ENCODE data around the gene ABCA12.

Gene ABCA12

DNA sequence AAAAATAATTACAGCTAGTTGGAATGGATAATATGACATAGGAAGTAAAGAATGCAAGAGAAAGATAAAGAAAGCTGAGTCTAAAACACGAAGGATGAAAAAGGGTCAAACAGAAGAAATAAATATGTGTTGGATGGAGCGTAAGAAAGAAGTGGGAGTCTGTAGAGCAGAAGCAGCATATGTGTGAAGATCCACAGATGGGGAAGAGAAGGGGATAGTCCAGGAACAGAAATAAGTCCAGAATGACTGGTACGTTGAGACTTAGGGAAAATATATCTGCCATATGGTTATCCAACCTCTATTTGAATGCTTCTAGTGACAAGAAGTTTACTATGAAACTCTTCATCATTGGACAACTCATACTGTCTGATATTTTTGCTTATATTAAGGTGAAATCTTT is 18.0 kb downstream of the ABCA12 start:
- Histone ChIP-seq H3K4me1 (ENCODE audit: low read length) (no peaks in the 10 kb centered on the region), H4K20me1 (ENCODE audit: insufficient read depth, low read length) (no peaks in the 10 kb centered on the region), H3F3A (ENCODE audit: insufficient read depth, low read length) (no peaks in the 10 kb centered on the region), H3K27me3 (replicated peaks; ENCODE audit: insufficient read depth, low read length) (no peaks in the 10 kb centered on the region), H3K9me2 (replicated peaks; ENCODE audit: insufficient read depth, low read length) (no peaks in the 10 kb centered on the region), H3K36me3 (replicated peaks; ENCODE audit: insufficient read depth, low read length) (no peaks in the 10 kb centered on the region), H3K27ac (ENCODE audit: low read length) (no peak overlapping the region), H3K4me2 (ENCODE audit: low read depth, low read length) (no peak overlapping the region), H3K79me2 (ENCODE audit: low read length) (no peaks in the 10 kb centered on the region), H3K9ac (ENCODE audit: low read length) (no peak overlapping the region), H3K9me3 (replicated peaks; ENCODE audit: insufficient read depth, low read length) (no peaks in the 10 kb centered on the region), H3K4me3 (ENCODE audit: low read length) (no peak overlapping the region), H2AFZ (ENCODE audit: low read length) (no peak overlapping the region)
- TF ChIP-seq, protein P1, sequence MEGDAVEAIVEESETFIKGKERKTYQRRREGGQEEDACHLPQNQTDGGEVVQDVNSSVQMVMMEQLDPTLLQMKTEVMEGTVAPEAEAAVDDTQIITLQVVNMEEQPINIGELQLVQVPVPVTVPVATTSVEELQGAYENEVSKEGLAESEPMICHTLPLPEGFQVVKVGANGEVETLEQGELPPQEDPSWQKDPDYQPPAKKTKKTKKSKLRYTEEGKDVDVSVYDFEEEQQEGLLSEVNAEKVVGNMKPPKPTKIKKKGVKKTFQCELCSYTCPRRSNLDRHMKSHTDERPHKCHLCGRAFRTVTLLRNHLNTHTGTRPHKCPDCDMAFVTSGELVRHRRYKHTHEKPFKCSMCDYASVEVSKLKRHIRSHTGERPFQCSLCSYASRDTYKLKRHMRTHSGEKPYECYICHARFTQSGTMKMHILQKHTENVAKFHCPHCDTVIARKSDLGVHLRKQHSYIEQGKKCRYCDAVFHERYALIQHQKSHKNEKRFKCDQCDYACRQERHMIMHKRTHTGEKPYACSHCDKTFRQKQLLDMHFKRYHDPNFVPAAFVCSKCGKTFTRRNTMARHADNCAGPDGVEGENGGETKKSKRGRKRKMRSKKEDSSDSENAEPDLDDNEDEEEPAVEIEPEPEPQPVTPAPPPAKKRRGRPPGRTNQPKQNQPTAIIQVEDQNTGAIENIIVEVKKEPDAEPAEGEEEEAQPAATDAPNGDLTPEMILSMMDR (IDR thresholded peaks at IDR 0.05; ENCODE audit: low read length), result no peak
- TF ChIP-seq EZH2phosphoT487 (IDR thresholded peaks at IDR 0.05; ENCODE audit: low read length), result no peak
- TF ChIP-seq EZH2 (optimal IDR thresholded peaks at IDR 0.05; ENCODE audit: low read depth, low read length), result no peak
- DNase-seq, result no peak

DNA sequence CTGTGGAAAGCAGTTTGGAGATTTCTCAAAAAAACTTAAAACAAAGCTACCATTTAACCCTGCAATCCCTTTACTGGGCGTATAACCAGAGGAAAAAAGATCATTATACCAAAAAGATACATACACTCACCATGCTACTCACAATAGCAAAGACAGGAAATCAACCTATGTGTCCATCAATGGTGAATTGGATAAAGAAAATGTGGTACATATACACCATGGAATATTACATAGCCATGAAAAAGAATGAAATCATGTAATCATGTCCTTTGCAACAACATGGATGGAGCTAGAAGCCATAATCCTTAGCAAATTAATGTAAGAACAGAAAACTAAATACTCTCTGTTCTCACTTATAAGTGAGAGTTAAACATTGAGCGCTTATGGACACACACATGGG is 18.6 kb downstream of the ABCA12 start:
- no peaks in the 10 kb centered on the region for H3K9me3 ChIP-seq (replicated peaks; ENCODE audit: insufficient read depth, low read length)
- no peaks in the 10 kb centered on the region for H3K9me2 ChIP-seq (replicated peaks; ENCODE audit: insufficient read depth, low read length)
- no peaks in the 10 kb centered on the region for H3K79me2 ChIP-seq (ENCODE audit: low read length)
- H2AFZ ChIP-seq (ENCODE audit: low read length), result no peak overlapping the region
- H3K4me1 ChIP-seq (ENCODE audit: low read length), result no peaks in the 10 kb centered on the region
- H3K27me3 ChIP-seq (replicated peaks; ENCODE audit: insufficient read depth, low read length), result no peaks in the 10 kb centered on the region
- DNase-seq, result no peak
- no peak overlapping the region for H3K4me2 ChIP-seq (ENCODE audit: low read depth, low read length)
- H3K36me3 ChIP-seq (replicated peaks; ENCODE audit: insufficient read depth, low read length), result no peaks in the 10 kb centered on the region
- no peak overlapping the region for H3K4me3 ChIP-seq (ENCODE audit: low read length)
- no peak overlapping the region for H3K27ac ChIP-seq (ENCODE audit: low read length)
- H4K20me1 ChIP-seq (ENCODE audit: insufficient read depth, low read length), result no peaks in the 10 kb centered on the region
- TF ChIP-seq EZH2phosphoT487 (IDR thresholded peaks at IDR 0.05; ENCODE audit: low read length), result no peak
- TF ChIP-seq, protein P1 (IDR thresholded peaks at IDR 0.05; ENCODE audit: low read length), result no peak
- no peak for TF ChIP-seq EZH2 (optimal IDR thresholded peaks at IDR 0.05; ENCODE audit: low read depth, low read length)
- no peaks in the 10 kb centered on the region for H3F3A ChIP-seq (ENCODE audit: insufficient read depth, low read length)
- H3K9ac ChIP-seq (ENCODE audit: low read length), result no peak overlapping the region

DNA sequence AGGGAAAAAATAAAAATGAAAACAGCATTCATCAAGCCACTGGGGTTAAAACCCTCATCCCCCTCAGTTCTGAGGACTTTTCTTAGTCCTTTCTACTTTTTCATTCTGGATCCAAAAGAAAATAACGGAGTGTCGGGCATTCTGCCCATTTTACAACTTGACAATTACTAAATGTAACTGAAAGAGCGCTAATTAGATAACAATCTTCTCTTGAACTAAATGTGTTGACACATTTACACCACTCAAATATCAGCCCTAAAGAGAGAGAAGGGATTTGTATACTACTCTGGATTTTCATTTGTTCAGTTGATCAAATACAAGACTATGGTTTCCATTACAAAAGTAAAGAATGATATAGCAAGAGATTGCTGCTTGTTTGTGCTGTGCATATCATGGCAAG is 27.5 kb downstream of the ABCA12 start:
- no peaks in the 10 kb centered on the region for H3K79me2 ChIP-seq (ENCODE audit: low read length)
- H3K4me2 ChIP-seq (ENCODE audit: low read depth, low read length), result no peak overlapping the region
- H4K20me1 ChIP-seq (ENCODE audit: insufficient read depth, low read length), result no peaks in the 10 kb centered on the region
- H3K4me1 ChIP-seq (ENCODE audit: low read length), result no peaks in the 10 kb centered on the region
- H3K9ac ChIP-seq (ENCODE audit: low read length), result no peak overlapping the region
- H3K27ac ChIP-seq (ENCODE audit: low read length), result no peak overlapping the region
- H3K9me3 ChIP-seq (replicated peaks; ENCODE audit: insufficient read depth, low read length), result no peaks in the 10 kb centered on the region
- H3K36me3 ChIP-seq (replicated peaks; ENCODE audit: insufficient read depth, low read length), result no peaks in the 10 kb centered on the region
- H3K27me3 ChIP-seq (replicated peaks; ENCODE audit: insufficient read depth, low read length), result no peaks in the 10 kb centered on the region
- no peaks in the 10 kb centered on the region for H3F3A ChIP-seq (ENCODE audit: insufficient read depth, low read length)
- 0 out of 2 replicates have a peak, but pooled peaks cover 3% of the 10 kb centered on the region for H3K9me2 ChIP-seq (replicated peaks; ENCODE audit: insufficient read depth, low read length)
- no peak overlapping the region for H2AFZ ChIP-seq (ENCODE audit: low read length)
- TF ChIP-seq, protein P1 (IDR thresholded peaks at IDR 0.05; ENCODE audit: low read length), result no peak
- no peak for DNase-seq
- H3K4me3 ChIP-seq (ENCODE audit: low read length), result no peak overlapping the region

Data from MM.1S (cell line).